Measurements from ENCODE around the gene BLVRB. TPM values are rescaled to one million over a fixed set of nuclear protein-coding genes. Genes with fewer than 3 reads are reported as not detected.
A peak's percentile ranks its signal among the peaks of the same experiment; 100 is the strongest.

The BLVRB gene
- total and polyA plus RNA-seq, 2 experiments from 2014 or later, result 50.7 to 56.9 TPM

DNA sequence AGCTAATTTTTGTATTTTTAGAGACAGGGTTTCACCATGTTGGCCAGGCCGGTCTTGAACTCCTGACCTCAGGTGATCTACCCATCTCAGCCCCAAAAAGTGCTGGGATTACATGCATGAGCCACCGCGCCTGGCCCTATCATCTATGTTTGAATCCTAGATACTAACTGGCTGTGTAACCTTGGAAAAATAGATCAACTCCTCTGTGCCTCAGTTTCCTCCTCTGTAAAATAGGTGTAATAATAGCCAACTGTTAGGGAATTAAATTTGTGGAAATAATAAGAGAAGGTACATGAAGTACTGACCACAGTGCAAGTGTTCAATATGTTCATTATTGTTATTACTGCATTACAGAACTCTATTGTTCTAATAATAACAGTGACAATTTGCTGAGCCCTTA, 5.6 kb upstream of the BLVRB start:
- Histone ChIP-seq H3K27ac (no peak overlapping the region), H3K27me3 (replicated peaks; ENCODE audit: insufficient read depth) (no peaks in the 10 kb centered on the region), H3K4me1 (ENCODE audit: insufficient read depth) (peaks cover 7% of the 10 kb centered on the region; the same call in 1 of the 2 replicates), H3K9me3 (ENCODE audit: low read depth) (no peaks in the 10 kb centered on the region), H3K4me3 (no peak overlapping the region), H3K79me2 (ENCODE audit: insufficient read depth) (no peaks in the 10 kb centered on the region), H3K4me2 (ENCODE audit: unreplicated experiment) (no peak overlapping the region), H4K20me1 (ENCODE audit: insufficient read depth) (no peaks in the 10 kb centered on the region), H3K36me3 (ENCODE audit: low read depth) (no peaks in the 10 kb centered on the region), H3K9ac (no peak overlapping the region), H3K9me2 (ENCODE audit: insufficient read depth) (no peaks in the 10 kb centered on the region), H2AFZ (no peak overlapping the region), H3F3A (ENCODE audit: insufficient read depth) (no peaks in the 10 kb centered on the region)
- in situ Hi-C loops (cut with MboI), result no loop called here
- DNase-seq, result no peak
- no peak for TF ChIP-seq EZH2phosphoT487 (IDR thresholded peaks at IDR 0.05; ENCODE audit: insufficient read depth, low read depth)
- no peak for TF ChIP-seq EZH2 (IDR thresholded peaks at IDR 0.05; ENCODE audit: insufficient read depth, poor library complexity, severe bottlenecking)
- 93 to 97% methylated on average over 3 of the region's 3 CpGs for WGBS, 2 experiments (ENCODE audit: low coverage in 1 of 2, low lambda C conversion rate in 2 of 2, missing lambda C conversion rate in 2 of 2)

DNA sequence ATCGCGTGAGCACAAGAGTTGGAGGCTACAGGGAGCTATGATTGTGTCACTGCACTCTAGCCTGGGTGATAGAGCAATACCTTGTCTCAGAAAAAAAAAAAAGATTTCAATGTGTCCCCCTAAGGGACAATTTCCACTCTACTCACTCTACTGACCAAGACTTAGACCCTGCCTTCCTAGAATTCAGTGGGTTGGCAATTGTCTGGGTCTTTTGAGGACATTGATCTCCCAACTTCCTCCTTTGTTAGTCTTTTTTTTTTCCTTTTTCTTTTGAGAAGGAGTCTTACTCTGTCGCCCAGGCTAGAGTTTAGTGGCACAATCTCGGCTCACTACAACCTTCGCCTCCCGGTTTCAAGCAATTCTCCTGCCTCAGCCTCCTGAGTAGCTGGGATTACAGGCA, 3.5 kb upstream of the BLVRB start:
- Histone ChIP-seq H3K4me2 (ENCODE audit: unreplicated experiment) (no peak overlapping the region), H3K9me2 (ENCODE audit: insufficient read depth) (no peaks in the 10 kb centered on the region), H3K27me3 (replicated peaks; ENCODE audit: insufficient read depth) (no peaks in the 10 kb centered on the region), H3K27ac (no peak overlapping the region), H3K79me2 (ENCODE audit: insufficient read depth) (no peaks in the 10 kb centered on the region), H3K9ac (no peak overlapping the region), H3K9me3 (ENCODE audit: low read depth) (no peaks in the 10 kb centered on the region), H3F3A (ENCODE audit: insufficient read depth) (peaks cover 8% of the 10 kb centered on the region), H3K36me3 (ENCODE audit: low read depth) (no peaks in the 10 kb centered on the region), H3K4me1 (ENCODE audit: insufficient read depth) (peaks cover 16% of the 10 kb centered on the region), H4K20me1 (ENCODE audit: insufficient read depth) (no peaks in the 10 kb centered on the region), H2AFZ (no peak overlapping the region), H3K4me3 (no peak overlapping the region)
- in situ Hi-C loops (cut with MboI), result no loop called here
- no peak for DNase-seq
- WGBS, 2 experiments (ENCODE audit: low coverage in 1 of 2, low lambda C conversion rate in 2 of 2, missing lambda C conversion rate in 2 of 2), result 92 to 98% methylated on average over 6 of the region's 6 CpGs
- TF ChIP-seq EZH2 (IDR thresholded peaks at IDR 0.05; ENCODE audit: insufficient read depth, poor library complexity, severe bottlenecking) (no peak), EZH2phosphoT487 (IDR thresholded peaks at IDR 0.05; ENCODE audit: insufficient read depth, low read depth) (no peak)

DNA sequence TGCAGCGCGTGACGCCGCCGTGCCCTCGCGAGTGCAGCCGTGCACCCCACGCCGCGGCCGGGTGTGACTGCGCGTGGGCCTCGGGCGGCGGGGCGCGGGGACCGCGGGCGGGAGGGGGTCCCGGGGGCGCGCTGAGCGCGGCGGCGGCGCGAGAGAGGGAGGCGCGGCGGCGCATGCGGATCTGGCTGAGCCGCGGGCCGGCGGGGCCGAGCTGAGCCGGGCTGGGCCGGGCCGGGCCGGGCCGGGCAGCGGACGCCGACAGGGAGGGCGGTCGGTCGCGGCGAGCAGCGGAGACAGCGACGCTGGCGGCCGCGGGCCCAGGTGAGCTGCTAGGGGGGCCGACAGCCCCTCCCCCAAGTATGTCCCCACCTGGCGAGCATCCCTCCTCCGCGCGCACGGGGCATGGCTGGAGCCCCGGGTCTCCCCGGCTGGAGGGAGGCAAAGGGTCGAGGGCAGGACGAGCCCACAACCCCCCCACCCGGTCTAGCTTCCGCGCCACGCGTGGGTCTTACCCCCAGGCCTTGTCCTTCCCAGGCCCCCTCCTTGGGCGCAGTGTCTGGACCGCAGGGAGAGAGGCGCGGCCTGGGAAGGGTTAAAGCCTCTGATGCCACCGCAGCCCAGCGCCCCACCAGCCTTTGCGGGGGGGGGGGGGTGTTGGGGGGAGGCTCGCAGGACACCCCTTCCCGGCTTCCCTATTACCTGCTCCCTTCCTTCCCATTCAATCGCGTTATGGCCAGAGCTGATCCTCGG, 1.6 kb upstream of the BLVRB start, which contains the start of gene SPTBN4:
Gene SPTBN4, plus strand, starts transcription at position 17 of the 750 bp plus-strand sequence. CDS start 5,621 bp downstream, outside the sequence.
- DNase-seq, result peak; percentile 51
- in situ Hi-C loops (cut with MboI), result no loop called here
- peak within 1 kb of the TSS; percentile 29; the same call in 1 of the 2 replicates for H3K9ac ChIP-seq
- H3K9me2 ChIP-seq (ENCODE audit: insufficient read depth), result no peaks in the 10 kb centered on the region
- H3F3A ChIP-seq (ENCODE audit: insufficient read depth), result peaks cover 8% of the 10 kb centered on the region
- peak within 1 kb of the TSS; percentile 79 for H3K4me3 ChIP-seq
- no peaks in the 10 kb centered on the region for H3K79me2 ChIP-seq (ENCODE audit: insufficient read depth)
- no peaks in the 10 kb centered on the region for H3K36me3 ChIP-seq (ENCODE audit: low read depth)
- WGBS, 2 experiments (ENCODE audit: low coverage in 1 of 2, low lambda C conversion rate in 2 of 2, missing lambda C conversion rate in 2 of 2), result 8 to 12% methylated on average over 32 to 62 of the region's 87 CpGs
- peaks cover 22% of the 10 kb centered on the region for H3K4me1 ChIP-seq (ENCODE audit: insufficient read depth)
- H2AFZ ChIP-seq, result peak within 1 kb of the TSS; percentile 59
- TF ChIP-seq EZH2phosphoT487 (IDR thresholded peaks at IDR 0.05; ENCODE audit: insufficient read depth, low read depth), result no peak
- no peak for TF ChIP-seq EZH2 (IDR thresholded peaks at IDR 0.05; ENCODE audit: insufficient read depth, poor library complexity, severe bottlenecking)
- H3K9me3 ChIP-seq (ENCODE audit: low read depth), result no peaks in the 10 kb centered on the region
- H3K4me2 ChIP-seq (ENCODE audit: unreplicated experiment), result peak within 1 kb of the TSS; percentile 76
- H3K27ac ChIP-seq, result no peak within 1 kb of the TSS
- H4K20me1 ChIP-seq (ENCODE audit: insufficient read depth), result no peaks in the 10 kb centered on the region
- H3K27me3 ChIP-seq (replicated peaks; ENCODE audit: insufficient read depth), result no peaks in the 10 kb centered on the region

DNA sequence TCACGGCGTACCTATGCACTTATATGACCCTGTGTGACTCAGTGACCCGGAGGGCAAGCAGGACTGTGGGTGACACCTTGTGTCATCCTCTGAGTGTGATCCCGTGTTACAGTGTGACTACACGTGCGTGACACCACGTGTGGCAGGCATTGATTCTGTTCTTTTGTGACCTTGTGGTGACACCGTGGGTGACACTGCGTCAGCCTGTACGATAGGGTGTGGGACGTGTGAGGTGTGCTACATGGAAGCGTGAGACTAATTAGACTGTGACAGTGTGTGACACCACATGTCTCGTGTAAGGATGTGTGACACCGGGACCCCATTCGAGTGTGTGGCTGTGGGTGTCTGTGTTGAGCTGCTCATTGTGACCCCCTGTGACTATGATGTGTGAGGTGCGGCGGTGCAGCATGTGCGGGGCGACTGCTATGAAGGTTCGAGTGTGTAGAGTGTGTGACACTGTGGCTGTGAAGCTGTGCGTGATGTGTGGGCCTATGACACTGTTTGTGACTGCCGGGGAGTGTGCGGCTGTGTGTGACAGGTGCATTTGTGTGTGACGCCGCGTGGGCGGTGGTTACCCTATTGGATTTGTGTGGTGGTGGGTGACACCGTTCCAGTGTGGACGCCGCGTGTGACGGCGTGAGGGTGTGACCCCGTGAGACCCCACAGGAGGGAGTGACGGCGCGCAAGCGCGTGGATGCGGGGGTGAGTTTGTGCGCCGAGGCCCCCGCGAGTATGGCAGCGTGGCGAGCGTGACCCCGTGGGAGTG, 857 bp upstream of the BLVRB start:
- WGBS, 2 experiments (ENCODE audit: low coverage in 1 of 2, low lambda C conversion rate in 2 of 2, missing lambda C conversion rate in 2 of 2), result 21 to 22% methylated on average over 43 of the region's 48 CpGs

More for the DNA sequence above, 857 bp upstream of the BLVRB start:
- no peaks in the 10 kb centered on the region for H3K79me2 ChIP-seq (ENCODE audit: insufficient read depth)
- peak overlapping the region; percentile 59 for H2AFZ ChIP-seq
- H3K27ac ChIP-seq, result no peak overlapping the region
- peaks cover 8% of the 10 kb centered on the region for H3F3A ChIP-seq (ENCODE audit: insufficient read depth)
- in situ Hi-C loops (cut with MboI), result no loop called here
- no peaks in the 10 kb centered on the region for H3K9me3 ChIP-seq (ENCODE audit: low read depth)
- H4K20me1 ChIP-seq (ENCODE audit: insufficient read depth), result no peaks in the 10 kb centered on the region
- no peaks in the 10 kb centered on the region for H3K36me3 ChIP-seq (ENCODE audit: low read depth)
- TF ChIP-seq EZH2phosphoT487 (IDR thresholded peaks at IDR 0.05; ENCODE audit: insufficient read depth, low read depth) (no peak), EZH2 (IDR thresholded peaks at IDR 0.05; ENCODE audit: insufficient read depth, poor library complexity, severe bottlenecking) (no peak)
- no peaks in the 10 kb centered on the region for H3K9me2 ChIP-seq (ENCODE audit: insufficient read depth)
- peak; percentile 11 for DNase-seq
- peak overlapping the region; percentile 76 for H3K4me2 ChIP-seq (ENCODE audit: unreplicated experiment)
- peaks cover 22% of the 10 kb centered on the region for H3K4me1 ChIP-seq (ENCODE audit: insufficient read depth)
- H3K27me3 ChIP-seq (replicated peaks; ENCODE audit: insufficient read depth), result no peaks in the 10 kb centered on the region
- H3K4me3 ChIP-seq, result peak overlapping the region; percentile 79
- peak overlapping the region; percentile 10; the same call in 1 of the 2 replicates for H3K9ac ChIP-seq

Data from GM23248 (cell line).